ENCODE measurements around the gene COL17A1. TPM values are rescaled to one million over a fixed set of nuclear protein-coding genes. Genes with fewer than 3 reads are reported as not detected.
A peak's percentile ranks its signal among the peaks of the same experiment; 100 is the strongest.

COL17A1 gene
- total RNA-seq, 2 donors from 2014 or later: not detected

DNA sequence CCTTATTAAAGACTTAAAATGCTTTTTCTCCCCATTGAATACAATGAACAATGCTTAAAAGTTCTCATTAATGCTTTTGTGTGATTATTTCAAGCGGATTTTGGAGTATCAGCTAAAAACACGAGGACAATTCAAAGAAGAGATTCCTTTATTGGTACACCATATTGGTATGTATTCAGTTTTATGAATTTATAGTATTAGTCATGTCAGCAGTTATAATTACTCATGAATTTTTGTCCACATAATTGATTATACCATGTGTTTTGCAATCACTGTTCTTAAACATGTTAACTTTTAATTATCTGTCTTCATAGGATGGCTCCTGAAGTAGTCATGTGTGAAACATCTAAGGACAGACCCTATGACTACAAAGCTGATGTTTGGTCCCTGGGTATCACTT, 86.9 kb downstream of the COL17A1 start:
- Mint-ChIP-seq H3K9me3 (no peaks in the 10 kb centered on the region), H3K27ac (no peak overlapping the region), H3K4me3 (no peak overlapping the region), H3K4me1 (ENCODE audit: low read depth in 2 of 2) (peaks cover 18 to 24% of the 10 kb centered on the region in 2 donors), H3K27me3 (no peaks in the 10 kb centered on the region), H3K36me3 (peaks cover 24% of the 10 kb centered on the region)
- ATAC-seq: no peak
- no peak for DNase-seq (ENCODE audit: low spot score)

DNA sequence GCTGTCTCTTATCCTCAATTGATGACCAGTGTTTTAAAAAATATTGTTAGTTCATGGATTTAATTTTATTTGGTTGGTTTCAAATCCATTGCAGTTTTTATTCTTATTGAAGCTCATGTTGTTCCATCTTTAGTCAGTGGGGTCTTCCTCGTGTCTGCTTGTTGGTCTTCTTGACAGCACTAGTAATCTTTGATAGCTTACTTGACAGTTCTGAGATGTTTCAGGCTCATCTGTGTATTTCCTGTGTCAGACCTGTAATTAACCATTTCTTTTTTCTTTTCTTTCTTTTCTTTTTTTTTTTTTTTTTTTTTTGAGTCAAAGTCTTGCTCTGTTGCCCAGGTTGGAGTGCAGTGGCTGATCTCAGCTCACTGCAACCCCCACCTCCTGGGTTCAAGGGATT, 90.5 kb downstream of the COL17A1 start:
- ATAC-seq (peak in 1 of 2 donors; percentile 61), DNase-seq (ENCODE audit: low spot score) (no peak)
- H3K9me3 Mint-ChIP-seq: no peaks in the 10 kb centered on the region
- peak overlapping the region in 1 of 2 donors; percentile 35 for H3K27ac Mint-ChIP-seq
- H3K27me3 Mint-ChIP-seq: no peaks in the 10 kb centered on the region
- peaks cover 15 to 18% of the 10 kb centered on the region in 2 donors for H3K4me1 Mint-ChIP-seq (ENCODE audit: low read depth in 2 of 2)
- no peak overlapping the region for H3K4me3 Mint-ChIP-seq
- peaks cover 5% of the 10 kb centered on the region for H3K36me3 Mint-ChIP-seq

GRCh38 chr10:103991393-103992128, 94.1 kb downstream of the COL17A1 start:
- DNase-seq (ENCODE audit: low spot score) (no peak), ATAC-seq (no peak)
- H3K4me3 Mint-ChIP-seq: no peak overlapping the region
- no peaks in the 10 kb centered on the region for H3K9me3 Mint-ChIP-seq
- peaks cover 31 to 33% of the 10 kb centered on the region in 2 donors for H3K4me1 Mint-ChIP-seq (ENCODE audit: low read depth in 2 of 2)
- H3K36me3 Mint-ChIP-seq: peaks cover 5% of the 10 kb centered on the region
- no peak overlapping the region for H3K27ac Mint-ChIP-seq
- no peaks in the 10 kb centered on the region for H3K27me3 Mint-ChIP-seq

DNA sequence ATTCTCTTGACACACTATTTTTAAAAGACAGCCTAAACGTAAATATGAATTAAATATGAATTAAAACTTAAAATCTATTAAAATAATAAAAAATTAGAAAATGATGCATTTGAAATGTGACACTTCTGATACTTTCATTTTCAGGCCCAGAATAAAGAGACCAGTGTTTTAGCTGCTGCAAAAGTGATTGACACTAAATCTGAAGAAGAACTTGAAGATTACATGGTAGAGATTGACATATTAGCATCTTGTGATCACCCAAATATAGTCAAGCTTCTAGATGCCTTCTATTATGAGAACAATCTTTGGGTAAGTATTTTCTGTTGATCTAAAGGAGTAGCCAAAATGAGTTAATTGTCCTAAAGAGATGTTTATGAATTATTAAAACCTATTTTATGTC, 95.1 kb downstream of the COL17A1 start:
- no peak for DNase-seq (ENCODE audit: low spot score)
- Mint-ChIP-seq H3K36me3 (peaks cover 5% of the 10 kb centered on the region), H3K4me3 (no peak overlapping the region), H3K4me1 (ENCODE audit: low read depth in 2 of 2) (peaks cover 34 to 37% of the 10 kb centered on the region in 2 donors), H3K27ac (no peak overlapping the region), H3K27me3 (no peaks in the 10 kb centered on the region), H3K9me3 (no peaks in the 10 kb centered on the region)
- no peak for ATAC-seq

GRCh38 chr10:103990121-103990520, 95.6 kb downstream of the COL17A1 start:
- H3K4me1 Mint-ChIP-seq (ENCODE audit: low read depth in 2 of 2): peaks cover 35 to 36% of the 10 kb centered on the region in 2 donors
- ATAC-seq (no peak), DNase-seq (ENCODE audit: low spot score) (no peak)
- H3K4me3 Mint-ChIP-seq: peak overlapping the region; percentile 1
- no peaks in the 10 kb centered on the region for H3K9me3 Mint-ChIP-seq
- H3K27me3 Mint-ChIP-seq: no peaks in the 10 kb centered on the region
- H3K27ac Mint-ChIP-seq: peak overlapping the region; percentile 10 to 15
- H3K36me3 Mint-ChIP-seq: peaks cover 5% of the 10 kb centered on the region

- peaks cover 51 to 53% of the 10 kb centered on the region in 2 donors for H3K4me1 Mint-ChIP-seq (ENCODE audit: low read depth in 2 of 2)
- no peak overlapping the region for H3K4me3 Mint-ChIP-seq
- DNase-seq (ENCODE audit: low spot score) (peak; percentile 78), ATAC-seq (peak in 1 of 2 donors; percentile 92)
- no peaks in the 10 kb centered on the region for H3K27me3 Mint-ChIP-seq
- H3K27ac Mint-ChIP-seq: peak overlapping the region in 1 of 2 donors; percentile 82
- no peaks in the 10 kb centered on the region for H3K9me3 Mint-ChIP-seq
- no peaks in the 10 kb centered on the region for H3K36me3 Mint-ChIP-seq
These were observed 99.3 kb downstream of the COL17A1 start for GRCh38 chr10:103986360-103986759.

GRCh38 chr10:103985726-103986125, 100.0 kb downstream of the COL17A1 start:
- Mint-ChIP-seq H3K36me3 (no peaks in the 10 kb centered on the region), H3K27ac (peak overlapping the region; percentile 71 to 82), H3K4me3 (no peak overlapping the region), H3K4me1 (ENCODE audit: low read depth in 2 of 2) (peaks cover 55 to 60% of the 10 kb centered on the region in 2 donors), H3K27me3 (no peaks in the 10 kb centered on the region), H3K9me3 (no peaks in the 10 kb centered on the region)
- DNase-seq (ENCODE audit: low spot score) (no peak), ATAC-seq (no peak)

DNA sequence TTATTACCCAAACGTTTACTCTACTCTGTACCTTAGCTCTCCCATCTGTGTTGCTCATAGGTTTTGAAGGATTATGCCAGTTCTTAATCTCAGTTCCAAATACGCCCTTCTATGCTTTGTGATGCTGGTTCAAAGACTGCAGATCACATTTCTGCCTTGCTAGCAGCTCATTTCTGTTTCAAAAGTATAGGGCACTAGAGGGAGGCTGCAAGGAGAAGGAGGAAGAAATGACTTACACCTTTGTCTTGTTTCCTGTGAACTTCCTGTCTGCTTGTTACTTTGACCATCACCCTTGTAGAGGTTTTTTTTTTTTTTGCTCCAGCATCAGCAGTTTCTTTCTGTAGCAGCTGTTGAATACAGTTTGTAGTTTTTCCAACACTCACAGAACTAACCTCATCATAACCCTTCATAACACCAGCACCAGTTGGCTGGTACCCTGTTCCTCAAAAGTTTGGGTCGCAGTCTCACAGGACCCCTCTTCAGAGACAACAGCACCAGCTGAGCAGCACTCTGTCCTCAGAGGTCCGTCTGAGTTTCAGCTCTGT, 102.2 kb downstream of the COL17A1 start:
- peak overlapping the region; percentile 71 to 82 for H3K27ac Mint-ChIP-seq
- no peaks in the 10 kb centered on the region for H3K36me3 Mint-ChIP-seq
- peak overlapping the region; percentile 82 for H3K4me3 Mint-ChIP-seq
- peaks cover 54 to 61% of the 10 kb centered on the region in 2 donors for H3K4me1 Mint-ChIP-seq (ENCODE audit: low read depth in 2 of 2)
- peak; percentile 82 to 94 for ATAC-seq
- H3K27me3 Mint-ChIP-seq: no peaks in the 10 kb centered on the region
- no peak for DNase-seq (ENCODE audit: low spot score)
- no peaks in the 10 kb centered on the region for H3K9me3 Mint-ChIP-seq

- peak overlapping the region; percentile 71 to 82 for H3K27ac Mint-ChIP-seq
- DNase-seq (ENCODE audit: low spot score) (no peak), ATAC-seq (no peak)
- no peaks in the 10 kb centered on the region for H3K9me3 Mint-ChIP-seq
- H3K36me3 Mint-ChIP-seq: no peaks in the 10 kb centered on the region
- no peaks in the 10 kb centered on the region for H3K27me3 Mint-ChIP-seq
- peaks cover 49 to 62% of the 10 kb centered on the region in 2 donors for H3K4me1 Mint-ChIP-seq (ENCODE audit: low read depth in 2 of 2)
- H3K4me3 Mint-ChIP-seq: peak overlapping the region; percentile 59
These were observed 103.0 kb downstream of the COL17A1 start for GRCh38 chr10:103982639-103983038.

Other genes starting within 250 kb of the COL17A1 start
- 1 to 10 TPM; 3.4 to 7.6 TPM for gene SH3PXD2A, start 230.3 kb downstream of the COL17A1 start, total RNA-seq
- 10 to 100 TPM; 11.4 to 14.5 TPM for gene STN1, start 167.7 kb downstream of the COL17A1 start, total RNA-seq
- 10 to 100 TPM; 26.3 to 32.1 TPM for gene SLK, start 118.7 kb downstream of the COL17A1 start, total RNA-seq
- gene SFR1, start 36.3 kb upstream of the COL17A1 start, total RNA-seq: 10 to 100 TPM; 12.1 to 12.5 TPM
- gene CFAP43, start 146.5 kb upstream of the COL17A1 start, total RNA-seq: not detected
- 100 to 1,000 TPM; 101 to 111 TPM for gene GSTO1, start 169.0 kb upstream of the COL17A1 start, total RNA-seq
- under 1 TPM; 0.53 to 0.93 TPM for gene GSTO2, start 183.3 kb upstream of the COL17A1 start, total RNA-seq